Mammary epithelial cell (primary cell): ENCODE data around the gene NEK6.

Source experiments
- EZH2 ChIP-seq: IDR thresholded peaks from 2 replicates; pipeline ENCODE4 v1.6.1; 2012; ENCODE audit warnings: low read length, inconsistent platforms, borderline replicate concordance
- TF ChIP-seq, protein P1 (sequence below), 2 donors: IDR thresholded peaks in 1 of 2; conservative IDR thresholded peaks in 1 of 2; 2 replicates each; pipeline ENCODE4 v1.5.1; 2011 to 2012; ENCODE audit warnings: inconsistent platforms in 2 of 2, low read length in 2 of 2, mild to moderate bottlenecking in 2 of 2, control low read depth in 1 of 2, low read depth in 1 of 2; ENCODE audit not compliant: insufficient read depth in 1 of 2; ENCODE audit errors: extremely low read depth in 1 of 2

DNA sequence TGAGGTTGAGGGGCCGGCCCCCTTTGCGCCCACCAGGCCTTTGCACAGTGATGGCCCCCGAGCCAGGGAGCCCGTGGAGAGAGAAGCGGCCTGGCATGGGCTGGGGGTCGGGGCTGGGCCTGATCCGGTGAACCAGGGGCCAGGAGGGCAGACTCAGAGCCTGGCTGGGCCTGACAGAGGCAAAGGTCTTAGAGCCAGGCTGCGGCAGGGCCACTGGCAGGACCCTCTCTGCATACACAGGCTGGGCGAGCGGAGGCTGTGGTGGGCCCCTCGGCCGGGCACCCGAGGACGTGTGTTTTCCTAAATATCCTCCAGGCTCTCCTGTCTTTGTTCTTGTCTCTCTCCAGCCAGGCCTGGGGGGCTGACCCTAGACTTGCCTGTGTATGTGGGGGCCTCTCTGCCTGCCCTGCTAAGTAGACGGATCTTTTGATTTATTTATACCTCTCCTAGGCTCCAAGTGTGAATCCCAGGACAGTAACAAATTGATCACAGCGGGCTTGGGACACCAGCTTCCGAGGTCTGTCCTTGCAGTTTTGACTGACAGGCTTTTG lies 933 bp downstream of the NEK6 start:
- TF ChIP-seq, protein P1, sequence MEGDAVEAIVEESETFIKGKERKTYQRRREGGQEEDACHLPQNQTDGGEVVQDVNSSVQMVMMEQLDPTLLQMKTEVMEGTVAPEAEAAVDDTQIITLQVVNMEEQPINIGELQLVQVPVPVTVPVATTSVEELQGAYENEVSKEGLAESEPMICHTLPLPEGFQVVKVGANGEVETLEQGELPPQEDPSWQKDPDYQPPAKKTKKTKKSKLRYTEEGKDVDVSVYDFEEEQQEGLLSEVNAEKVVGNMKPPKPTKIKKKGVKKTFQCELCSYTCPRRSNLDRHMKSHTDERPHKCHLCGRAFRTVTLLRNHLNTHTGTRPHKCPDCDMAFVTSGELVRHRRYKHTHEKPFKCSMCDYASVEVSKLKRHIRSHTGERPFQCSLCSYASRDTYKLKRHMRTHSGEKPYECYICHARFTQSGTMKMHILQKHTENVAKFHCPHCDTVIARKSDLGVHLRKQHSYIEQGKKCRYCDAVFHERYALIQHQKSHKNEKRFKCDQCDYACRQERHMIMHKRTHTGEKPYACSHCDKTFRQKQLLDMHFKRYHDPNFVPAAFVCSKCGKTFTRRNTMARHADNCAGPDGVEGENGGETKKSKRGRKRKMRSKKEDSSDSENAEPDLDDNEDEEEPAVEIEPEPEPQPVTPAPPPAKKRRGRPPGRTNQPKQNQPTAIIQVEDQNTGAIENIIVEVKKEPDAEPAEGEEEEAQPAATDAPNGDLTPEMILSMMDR (conservative IDR thresholded peaks at IDR 0.05 in 1 of 2, IDR thresholded peaks at IDR 0.05 in 1 of 2; ENCODE audit: extremely low read depth in 1 of 2, insufficient read depth in 1 of 2, low read depth in 1 of 2, low read length in 2 of 2) = no peak
- no peak for TF ChIP-seq EZH2
